Stomach smooth muscle (tissue), 2 donors: ENCODE measurements around the gene DNPH1.
A peak's percentile ranks its signal among the peaks of the same experiment; 100 is the strongest.

Experiments used
- H3K27ac ChIP-seq: one replicate; pipeline ENCODE4 v1.7.0; 2013; ENCODE audit warnings: mild to moderate bottlenecking, low read length, inconsistent platforms
- H3K27me3 ChIP-seq, 2 donors: one replicate each; pipeline ENCODE4 v1.7.0; 2013; ENCODE audit warnings: low read length in 2 of 2; ENCODE audit not compliant: insufficient read depth in 2 of 2, control insufficient read depth in 1 of 2
- H3K36me3 ChIP-seq, 2 donors: one replicate each; pipeline ENCODE4 v1.7.0; 2013; ENCODE audit warnings: low read length in 2 of 2; ENCODE audit not compliant: control insufficient read depth in 2 of 2, insufficient read depth in 2 of 2
- H3K4me1 ChIP-seq: one replicate; pipeline ENCODE4 v1.7.0; 2013; ENCODE audit warnings: low read length; ENCODE audit not compliant: control insufficient read depth, insufficient read depth
- H3K4me3 ChIP-seq, 2 donors: one replicate each; pipeline ENCODE4 v1.7.0; 2013; ENCODE audit warnings: low read length in 2 of 2
- H3K9ac ChIP-seq, 2 donors: one replicate each; pipeline ENCODE4 v1.7.0; 2013; ENCODE audit warnings: low read length in 2 of 2, mild to moderate bottlenecking in 1 of 2
- H3K9me3 ChIP-seq, 2 donors: one replicate each; pipeline ENCODE4 v1.7.0; 2013; ENCODE audit warnings: low read length in 2 of 2; ENCODE audit not compliant: control insufficient read depth in 2 of 2
- donor health status: healthy.
- donor health status: Pancreatic carcinoma.

The DNPH1 gene

GRCh38 chr6:43243664-43244321 lies 14.5 kb upstream of the DNPH1 start:
- Histone ChIP-seq H3K4me3 (no peak overlapping the region), H3K36me3 (no peaks in the 10 kb centered on the region), H3K27ac (no peak overlapping the region), H3K4me1 (peaks cover 13% of the 10 kb centered on the region), H3K9me3 (peaks cover 0 to 2% of the 10 kb centered on the region in 2 donors), H3K27me3 (peaks cover 27 to 36% of the 10 kb centered on the region in 2 donors), H3K9ac (no peak overlapping the region)

- no peaks in the 10 kb centered on the region for H3K36me3 ChIP-seq
- H3K9me3 ChIP-seq = peaks cover 0 to 2% of the 10 kb centered on the region in 2 donors
- no peak within 1 kb of the TSS for H3K9ac ChIP-seq
- no peak within 1 kb of the TSS for H3K27ac ChIP-seq
- H3K4me1 ChIP-seq = peaks cover 13% of the 10 kb centered on the region
- peaks cover 27 to 36% of the 10 kb centered on the region in 2 donors for H3K27me3 ChIP-seq
- no peak within 1 kb of the TSS for H3K4me3 ChIP-seq
These were observed 13.8 kb upstream of the DNPH1 start, which contains the start of gene TTBK1 for GRCh38 chr6:43242908-43243663. TTBK1 (plus strand) TSS chr6:43243481; CDS start chr6:43246661, 3,180 bp downstream.

DNA sequence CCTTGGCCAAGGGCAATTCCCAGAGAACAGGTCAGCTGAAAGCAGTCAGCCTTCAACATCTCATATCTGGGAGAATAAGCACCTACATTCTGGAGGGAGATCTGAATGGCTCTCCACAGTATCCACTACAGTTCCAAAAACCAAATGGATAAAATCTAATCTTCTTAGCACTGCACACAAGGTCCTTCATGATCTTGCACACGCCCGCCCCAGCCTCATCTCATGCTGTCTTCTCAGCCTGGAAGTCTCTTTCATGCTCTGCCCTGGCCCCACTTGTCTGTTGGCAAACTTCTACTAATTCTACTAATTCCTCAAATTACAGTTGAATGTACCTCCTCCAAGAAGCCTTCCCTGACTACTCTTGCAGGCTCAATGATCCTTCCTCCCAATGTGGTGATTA lies 12.2 kb upstream of the DNPH1 start:
- H3K27me3 ChIP-seq = peaks cover 27 to 34% of the 10 kb centered on the region in 2 donors
- H3K27ac ChIP-seq = no peak overlapping the region

DNA sequence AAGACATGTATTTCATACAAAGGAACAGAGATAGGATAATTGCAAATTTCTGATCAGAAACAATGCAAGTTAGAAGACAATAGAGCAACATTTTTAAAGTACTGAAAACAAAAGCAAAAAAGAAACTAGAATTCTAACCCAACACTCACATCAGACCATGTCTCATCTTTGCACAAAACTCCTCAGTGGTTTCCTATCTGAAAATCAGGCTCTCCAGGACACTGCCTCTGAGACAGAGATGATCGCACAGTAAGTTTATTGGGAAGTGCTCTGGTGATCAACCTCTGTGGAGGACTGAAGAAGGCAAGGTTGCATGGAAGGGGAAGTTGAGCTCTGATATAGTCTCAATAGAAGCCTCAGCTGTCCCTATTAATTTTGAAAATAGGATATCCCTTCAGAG lies 11.7 kb upstream of the DNPH1 start:
- H3K27ac ChIP-seq = no peak overlapping the region
- H3K9me3 ChIP-seq = peaks cover 0 to 2% of the 10 kb centered on the region in 2 donors
- H3K36me3 ChIP-seq = no peaks in the 10 kb centered on the region
- H3K4me3 ChIP-seq = no peak overlapping the region
- H3K4me1 ChIP-seq = no peaks in the 10 kb centered on the region
- peaks cover 25 to 29% of the 10 kb centered on the region in 2 donors for H3K27me3 ChIP-seq
- H3K9ac ChIP-seq = no peak overlapping the region

More for the DNA sequence above, 12.2 kb upstream of the DNPH1 start:
- Histone ChIP-seq H3K9me3 (peaks cover 0 to 2% of the 10 kb centered on the region in 2 donors), H3K4me3 (no peak overlapping the region), H3K36me3 (no peaks in the 10 kb centered on the region), H3K9ac (no peak overlapping the region), H3K4me1 (no peaks in the 10 kb centered on the region)

DNA sequence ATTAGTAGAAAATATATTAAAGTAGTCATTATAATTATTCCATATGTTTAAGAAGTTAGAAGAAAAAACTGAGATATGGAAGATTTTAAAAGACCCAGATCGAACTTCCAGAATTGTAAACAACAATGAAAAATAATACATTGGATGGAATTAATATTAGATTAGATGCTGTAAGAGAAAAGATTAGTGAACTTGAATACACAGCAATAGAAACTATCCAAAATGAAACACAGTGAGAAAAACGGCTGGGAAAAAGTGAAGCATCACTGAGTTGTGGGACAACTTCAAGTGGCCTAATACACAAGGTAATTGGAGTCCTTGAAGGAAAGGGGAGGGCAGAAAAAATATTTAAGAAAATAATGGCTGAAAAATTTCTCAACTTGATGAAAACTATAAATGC lies 9.8 kb upstream of the DNPH1 start:
- no peaks in the 10 kb centered on the region for H3K36me3 ChIP-seq
- no peak overlapping the region for H3K4me3 ChIP-seq
- no peak overlapping the region for H3K27ac ChIP-seq
- no peak overlapping the region for H3K9ac ChIP-seq
- H3K9me3 ChIP-seq = peaks cover 0 to 2% of the 10 kb centered on the region in 2 donors
- H3K4me1 ChIP-seq = no peaks in the 10 kb centered on the region
- H3K27me3 ChIP-seq = peaks cover 13 to 19% of the 10 kb centered on the region in 2 donors

GRCh38 chr6:43235841-43236240 lies 6.6 kb upstream of the DNPH1 start:
- Histone ChIP-seq H3K27me3 (no peaks in the 10 kb centered on the region), H3K9ac (no peak overlapping the region)

DNA sequence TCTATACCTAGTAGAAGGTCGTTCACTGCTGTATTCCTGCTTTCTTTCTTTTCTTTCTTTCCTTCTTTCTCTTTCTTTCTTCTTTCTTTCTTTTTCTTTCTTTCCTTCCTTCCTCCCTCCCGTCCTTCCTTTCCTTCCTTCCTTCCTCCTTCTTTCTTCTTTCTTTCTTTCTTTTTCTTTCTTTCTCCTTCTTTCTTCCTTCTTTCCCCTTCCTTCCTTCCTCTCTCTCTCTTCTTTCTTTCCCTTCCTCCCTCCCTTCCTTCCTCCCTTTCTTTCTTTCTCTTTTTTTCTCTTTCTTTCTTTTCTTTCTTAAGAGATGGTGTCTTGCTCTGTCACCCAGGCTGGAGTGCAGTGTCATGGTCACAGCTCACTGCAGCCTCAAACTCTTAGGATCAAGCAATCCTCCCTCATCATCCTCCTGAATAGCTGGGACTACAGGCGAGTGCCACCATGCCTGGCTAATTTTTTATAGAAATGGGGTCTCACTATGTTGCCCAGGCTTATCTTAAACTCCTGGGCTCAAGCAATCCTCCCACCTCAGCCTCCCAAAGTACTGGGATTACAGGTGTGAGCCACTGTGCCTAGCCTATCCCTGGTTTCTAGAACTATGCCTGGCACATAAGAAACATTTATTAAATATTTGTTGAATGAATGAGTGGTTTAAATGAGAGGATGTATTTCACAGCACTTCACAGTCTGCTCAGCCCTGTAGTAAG lies 2.6 kb upstream of the DNPH1 start:
- Histone ChIP-seq H3K9ac (no peak overlapping the region), H3K4me1 (peaks cover 7% of the 10 kb centered on the region), H3K27ac (no peak overlapping the region), H3K27me3 (no peaks in the 10 kb centered on the region), H3K9me3 (no peaks in the 10 kb centered on the region), H3K4me3 (no peak overlapping the region), H3K36me3 (no peaks in the 10 kb centered on the region)

More at GRCh38 chr6:43235841-43236240, 6.6 kb upstream of the DNPH1 start:
- Histone ChIP-seq H3K9me3 (peaks cover 0 to 2% of the 10 kb centered on the region in 2 donors), H3K4me3 (no peak overlapping the region), H3K27ac (no peak overlapping the region), H3K4me1 (no peaks in the 10 kb centered on the region), H3K36me3 (no peaks in the 10 kb centered on the region)

GRCh38 chr6:43231053-43231452 lies 1.8 kb upstream of the DNPH1 start:
- Histone ChIP-seq H3K4me3 (no peak overlapping the region), H3K27ac (no peak overlapping the region), H3K4me1 (peaks cover 7% of the 10 kb centered on the region), H3K36me3 (no peaks in the 10 kb centered on the region), H3K9me3 (no peaks in the 10 kb centered on the region), H3K9ac (no peak overlapping the region), H3K27me3 (no peaks in the 10 kb centered on the region)

GRCh38 chr6:43229803-43230620 lies 731 bp upstream of the DNPH1 start:
- Histone ChIP-seq H3K4me1 (peaks cover 7% of the 10 kb centered on the region), H3K4me3 (peak overlapping the region; percentile 70 to 77), H3K36me3 (peaks cover 0 to 3% of the 10 kb centered on the region in 2 donors), H3K9me3 (no peaks in the 10 kb centered on the region), H3K27ac (no peak overlapping the region), H3K27me3 (no peaks in the 10 kb centered on the region), H3K9ac (peak overlapping the region; percentile 29 to 50)
